Suppressor macrophage treated with lipopolysaccharide for 4 hours (primary cell): ENCODE measurements around the gene BCOR.

Experiments used
- DNase-seq: peaks from one replicate; pipeline ENCODE4 v3.0.0-alpha.2; 2020

The BCOR gene

GRCh38 chrX:40097504-40098263, at the start of gene BCOR:
Gene BCOR, minus strand, starts transcription at chrX:40097958. Its CDS starts 20,029 bp downstream, at chrX:40077929.
- peak; percentile 57 for DNase-seq

GRCh38 chrX:40147126-40147952, 49.6 kb upstream of the BCOR start:
- DNase-seq: no peak

GRCh38 chrX:40146262-40147125, 48.7 kb upstream of the BCOR start:
- no peak for DNase-seq

GRCh38 chrX:40145923-40146261, 48.1 kb upstream of the BCOR start:
- DNase-seq: no peak

GRCh38 chrX:40145001-40145922, 47.5 kb upstream of the BCOR start:
- DNase-seq: no peak

- no peak for DNase-seq
Observed at GRCh38 chrX:40144576-40144975, 46.8 kb upstream of the BCOR start.

- no peak for DNase-seq
Observed at GRCh38 chrX:40143987-40144386, 46.2 kb upstream of the BCOR start.

GRCh38 chrX:40143001-40143400, 45.2 kb upstream of the BCOR start:
- DNase-seq: no peak

- DNase-seq: no peak
Observed at GRCh38 chrX:40142417-40142816, 44.7 kb upstream of the BCOR start.

GRCh38 chrX:40140706-40141499, 43.1 kb upstream of the BCOR start:
- peak; percentile 63 for DNase-seq

- no peak for DNase-seq
Observed at GRCh38 chrX:40132751-40133150, 35.0 kb upstream of the BCOR start.

- DNase-seq: no peak
Observed at GRCh38 chrX:40131654-40132337, 34.0 kb upstream of the BCOR start.

- DNase-seq: no peak
Observed at GRCh38 chrX:40130207-40130606, 32.4 kb upstream of the BCOR start.

GRCh38 chrX:40127052-40127451, 29.3 kb upstream of the BCOR start:
- peak; percentile 63 for DNase-seq

- no peak for DNase-seq
Observed at GRCh38 chrX:40122487-40122886, 24.7 kb upstream of the BCOR start.

- no peak for DNase-seq
Observed at GRCh38 chrX:40121618-40122017, 23.9 kb upstream of the BCOR start.

GRCh38 chrX:40120838-40121580, 23.3 kb upstream of the BCOR start:
- peak; percentile 48 for DNase-seq

GRCh38 chrX:40117715-40118285, 20.0 kb upstream of the BCOR start:
- no peak for DNase-seq

GRCh38 chrX:40116925-40117324, 19.2 kb upstream of the BCOR start:
- no peak for DNase-seq

- DNase-seq: no peak
Observed at GRCh38 chrX:40112996-40113395, 15.2 kb upstream of the BCOR start.
